NCI-H2107 (cell line): ENCODE results near the gene NEDD9.

Source experiments
- DNase-seq: peaks from one replicate; lab custom pipeline; 2025; lab: John Stamatoyannopoulos, UW

Gene NEDD9

DNA sequence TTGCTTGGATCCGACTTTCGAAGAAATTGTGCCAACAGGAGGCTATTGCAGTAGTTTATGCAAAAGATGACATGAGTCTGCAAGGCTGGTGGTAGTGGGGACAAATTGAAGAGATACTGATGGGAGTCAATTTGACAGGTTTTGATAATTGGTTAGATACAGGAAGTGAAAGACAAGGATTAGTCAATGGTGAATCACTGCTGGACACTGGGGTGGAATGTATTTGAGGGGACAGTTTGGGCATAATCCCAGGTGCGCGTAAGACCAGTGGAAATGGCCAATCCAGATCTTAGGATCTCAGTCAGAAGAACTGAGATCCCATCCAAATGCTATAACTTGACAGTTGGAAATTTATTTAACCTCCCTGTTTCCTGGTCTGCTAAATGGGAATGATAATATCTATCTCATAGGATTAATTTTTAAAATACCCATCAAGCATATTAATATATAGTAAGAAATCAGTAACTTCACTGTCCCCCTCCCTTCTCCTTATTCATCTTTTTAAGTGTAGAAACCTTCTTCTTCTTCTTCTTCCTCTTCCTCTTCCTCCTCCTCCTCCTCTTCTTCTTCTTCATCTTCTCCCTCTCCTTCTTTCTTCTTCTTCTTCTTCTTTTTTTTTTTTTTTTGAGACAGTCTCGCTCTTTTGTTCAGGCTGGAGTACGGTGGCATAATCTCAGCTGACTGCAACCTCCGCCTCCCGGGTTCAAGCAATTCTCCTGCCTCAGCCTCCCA lies 90.0 kb downstream of the NEDD9 start:
- no peak for DNase-seq

DNA sequence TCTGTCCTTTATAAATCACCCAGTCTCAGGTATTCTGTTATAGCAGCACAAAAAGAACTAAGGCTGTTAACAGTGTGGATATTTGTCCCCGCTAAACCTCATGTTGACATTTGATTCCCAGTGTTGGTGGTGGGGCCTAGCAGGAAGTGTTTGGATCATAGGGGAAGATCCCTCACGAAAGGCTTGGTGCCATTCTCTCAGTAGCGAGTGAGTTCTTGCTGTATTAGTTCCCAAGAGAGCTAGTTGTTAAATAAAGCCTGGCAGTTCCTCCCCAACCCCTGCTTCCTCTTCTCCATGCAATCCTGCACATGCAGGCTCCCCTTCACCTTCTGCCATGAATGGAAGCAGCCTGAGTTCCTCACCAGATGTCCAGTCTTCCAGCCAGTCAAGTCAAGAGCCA lies 91.2 kb downstream of the NEDD9 start:
- DNase-seq = no peak

GRCh38 chr6:11140056-11140455 lies 92.4 kb downstream of the NEDD9 start:
- DNase-seq = no peak

DNA sequence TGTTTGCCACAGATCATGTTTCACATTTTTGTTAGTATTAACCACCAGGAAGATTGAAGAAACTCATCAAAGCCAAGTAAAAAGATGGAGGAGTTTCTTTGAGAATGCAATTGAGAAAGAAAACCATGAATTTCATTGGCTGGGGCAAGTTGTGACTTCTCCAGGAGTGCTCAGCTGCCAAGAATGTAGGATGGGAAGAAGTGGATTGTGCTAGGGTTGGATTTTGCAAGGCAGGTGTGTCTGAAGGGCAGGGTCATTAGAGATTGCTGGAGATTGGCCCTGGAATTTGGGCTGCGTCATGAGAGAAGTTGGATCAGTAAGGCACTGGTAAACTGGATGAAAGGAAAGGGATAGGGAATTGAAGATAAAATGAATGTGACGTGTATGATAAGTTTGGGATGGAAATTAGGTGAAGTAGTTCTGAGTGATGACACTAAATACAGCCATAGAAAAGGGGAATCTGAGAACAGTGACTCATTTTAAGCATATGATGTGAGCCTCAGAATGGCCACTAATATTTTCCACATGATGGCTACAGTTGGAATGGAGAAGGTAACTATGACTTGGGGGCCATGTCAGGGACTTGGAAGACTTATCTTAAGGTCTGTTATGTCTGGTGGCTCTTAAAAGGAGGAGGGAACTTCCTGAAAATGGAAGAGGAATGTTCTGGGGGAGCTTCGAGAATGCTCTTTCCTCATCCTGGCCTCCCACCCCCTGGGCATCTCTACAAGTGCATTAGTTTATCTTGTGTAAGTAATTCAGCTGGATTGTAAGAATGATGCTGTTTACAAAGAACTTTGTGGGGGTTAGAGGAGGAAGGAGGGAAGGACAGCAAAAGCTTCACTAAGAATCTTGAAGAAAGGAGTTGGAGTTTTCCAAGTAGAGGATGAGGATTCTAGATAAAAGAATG lies 93.2 kb downstream of the NEDD9 start:
- DNase-seq = no peak

DNA sequence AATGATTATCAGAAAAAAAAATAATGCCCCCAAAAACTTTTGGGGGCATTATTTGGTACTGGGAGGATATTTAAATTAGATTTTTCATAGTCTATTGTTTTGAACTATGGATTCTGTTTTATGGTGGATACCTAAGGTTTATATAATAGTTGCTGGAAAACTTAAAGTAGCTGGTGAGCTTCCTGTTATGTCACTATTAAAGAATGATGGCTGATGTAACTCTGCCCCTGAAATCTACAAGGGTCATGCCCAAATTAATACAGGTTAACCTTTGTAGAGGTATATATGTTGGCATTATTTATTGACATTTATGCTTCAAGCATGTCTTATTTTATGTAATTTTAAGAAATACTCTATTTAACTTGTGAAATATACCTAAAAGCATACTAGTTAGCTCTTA lies 95.7 kb downstream of the NEDD9 start:
- DNase-seq = no peak
